SU-DHL-6 (cell line): ENCODE data around the gene TYRO3.
A peak's percentile ranks its signal among the peaks of the same experiment; 100 is the strongest.

Experiments
- H2AFZ ChIP-seq: fragments of 200-600 bp; sonication (generic); 2 replicates; pipeline ENCODE4 v1.6.1; 2014; ENCODE audit warnings: low read depth, mild to moderate bottlenecking, moderate library complexity, mixed read lengths, antibody characterized with exemption, low read length; ENCODE audit not compliant: severe bottlenecking
- H3F3A ChIP-seq: fragments of 200-600 bp; shearing (Covaris generic); 2 replicates; pipeline ENCODE4 v1.6.0; 2016; ENCODE audit warnings: antibody characterized with exemption, mild to moderate bottlenecking; ENCODE audit not compliant: insufficient read depth
- H3K27ac ChIP-seq: fragments of 200-600 bp; sonication (generic); 2 replicates; pipeline ENCODE4 v1.5.1; 2016; ENCODE audit warnings: low read depth, mild to moderate bottlenecking, low read length, moderate library complexity, mixed read lengths
- H3K27me3 ChIP-seq: fragments of 200-600 bp; sonication (generic), shearing (Covaris generic); 2 replicates; pipeline ENCODE4 v1.6.0; 2014; ENCODE audit warnings: mild to moderate bottlenecking, low read length
- H3K36me3 ChIP-seq: fragments of 200-600 bp; sonication (generic); 2 replicates; pipeline ENCODE4 v1.6.1; 2014; ENCODE audit warnings: mild to moderate bottlenecking, low read length, mixed read lengths
- H3K4me2 ChIP-seq: fragments of 300-600, 200-600 bp; shearing (Covaris generic), sonication (generic); 2 replicates; pipeline ENCODE4 v1.6.0; 2014; ENCODE audit warnings: low read length, low read depth, mild to moderate bottlenecking; ENCODE audit not compliant: poor library complexity, severe bottlenecking
- H3K4me3 ChIP-seq: fragments of 200-600 bp; sonication (generic); 2 replicates; pipeline ENCODE4 v1.5.1; 2014; ENCODE audit warnings: antibody characterized with exemption, low read length, mild to moderate bottlenecking, mixed read lengths; ENCODE audit not compliant: insufficient read depth, poor library complexity, severe bottlenecking
- H3K79me2 ChIP-seq: fragments of 200-600 bp; sonication (generic); 2 replicates; pipeline ENCODE4 v1.6.1; 2014; ENCODE audit warnings: mild to moderate bottlenecking, low read length, moderate library complexity; ENCODE audit not compliant: insufficient read depth
- H3K9ac ChIP-seq: fragments of 200-600 bp; sonication (generic); 2 replicates; pipeline ENCODE4 v1.7.0; 2014; ENCODE audit warnings: mild to moderate bottlenecking, low read length
- H3K9me2 ChIP-seq: fragments of 200-600 bp; sonication (generic); replicated peaks from 2 replicates; pipeline ENCODE4 v1.6.1; 2014; ENCODE audit warnings: low read length; ENCODE audit not compliant: insufficient read depth
- H3K9me3 ChIP-seq: fragments of 200-600 bp; sonication (generic); 2 replicates; pipeline ENCODE4 v1.6.1; 2014; ENCODE audit warnings: low read length, mixed read lengths; ENCODE audit not compliant: insufficient read depth
- H4K20me1 ChIP-seq: fragments of 200-600 bp; sonication (generic); 2 replicates; pipeline ENCODE4 v1.6.1; 2014; ENCODE audit warnings: low read depth, mild to moderate bottlenecking, antibody characterized with exemption, low read length, moderate library complexity, mixed read lengths
- EZH2phosphoT487 ChIP-seq: fragments of 200-600 bp; sonication (generic), shearing (Covaris generic); conservative IDR thresholded peaks from 2 replicates; pipeline ENCODE4 v1.6.1; 2018; ENCODE audit warnings: mild to moderate bottlenecking, antibody characterized with exemption, low read length, moderate library complexity, mixed read lengths
- TF ChIP-seq, protein P1 (sequence below): fragments of 200-600 bp; sonication (generic); IDR thresholded peaks from one replicate; pipeline ENCODE4 v1.5.1; 2017; ENCODE audit warnings: antibody characterized with exemption, mild to moderate bottlenecking, low read length, moderate library complexity; ENCODE audit not compliant: insufficient read depth, poor library complexity, severe bottlenecking

Gene TYRO3

DNA sequence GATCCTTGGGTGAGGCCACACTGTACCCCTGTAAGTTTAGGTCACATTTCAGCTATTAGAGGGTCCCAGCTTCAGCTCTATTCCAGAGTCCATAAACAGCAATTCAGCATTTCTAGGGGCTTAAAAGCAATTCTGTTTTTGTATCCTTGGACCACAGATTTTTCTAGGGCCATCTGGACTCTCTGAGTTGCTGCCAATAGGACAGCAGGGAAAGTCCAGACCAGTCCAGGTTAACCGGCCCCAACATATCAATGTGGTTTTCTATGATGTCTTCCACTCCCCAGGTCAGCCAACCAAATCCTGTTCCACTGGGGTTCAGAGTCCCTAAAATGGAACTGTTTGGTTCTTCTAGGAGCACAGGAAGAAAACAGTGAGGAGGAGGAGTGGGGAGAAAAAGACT is 40.0 kb downstream of the TYRO3 start:
- H4K20me1 ChIP-seq, result no peaks in the 10 kb centered on the region
- H2AFZ ChIP-seq, result no peak overlapping the region
- no peaks in the 10 kb centered on the region for H3K9me2 ChIP-seq
- no peaks in the 10 kb centered on the region for H3K9me3 ChIP-seq
- H3F3A ChIP-seq, result no peaks in the 10 kb centered on the region
- H3K4me3 ChIP-seq, result no peak overlapping the region
- no peak overlapping the region for H3K27ac ChIP-seq
- H3K79me2 ChIP-seq, result no peaks in the 10 kb centered on the region
- H3K4me2 ChIP-seq, result no peak overlapping the region
- H3K27me3 ChIP-seq, result no peaks in the 10 kb centered on the region
- H3K9ac ChIP-seq, result no peak overlapping the region
- TF ChIP-seq EZH2phosphoT487, result no peak
- TF ChIP-seq, protein P1, sequence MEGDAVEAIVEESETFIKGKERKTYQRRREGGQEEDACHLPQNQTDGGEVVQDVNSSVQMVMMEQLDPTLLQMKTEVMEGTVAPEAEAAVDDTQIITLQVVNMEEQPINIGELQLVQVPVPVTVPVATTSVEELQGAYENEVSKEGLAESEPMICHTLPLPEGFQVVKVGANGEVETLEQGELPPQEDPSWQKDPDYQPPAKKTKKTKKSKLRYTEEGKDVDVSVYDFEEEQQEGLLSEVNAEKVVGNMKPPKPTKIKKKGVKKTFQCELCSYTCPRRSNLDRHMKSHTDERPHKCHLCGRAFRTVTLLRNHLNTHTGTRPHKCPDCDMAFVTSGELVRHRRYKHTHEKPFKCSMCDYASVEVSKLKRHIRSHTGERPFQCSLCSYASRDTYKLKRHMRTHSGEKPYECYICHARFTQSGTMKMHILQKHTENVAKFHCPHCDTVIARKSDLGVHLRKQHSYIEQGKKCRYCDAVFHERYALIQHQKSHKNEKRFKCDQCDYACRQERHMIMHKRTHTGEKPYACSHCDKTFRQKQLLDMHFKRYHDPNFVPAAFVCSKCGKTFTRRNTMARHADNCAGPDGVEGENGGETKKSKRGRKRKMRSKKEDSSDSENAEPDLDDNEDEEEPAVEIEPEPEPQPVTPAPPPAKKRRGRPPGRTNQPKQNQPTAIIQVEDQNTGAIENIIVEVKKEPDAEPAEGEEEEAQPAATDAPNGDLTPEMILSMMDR, result no peak
- H3K36me3 ChIP-seq, result no peaks in the 10 kb centered on the region

DNA sequence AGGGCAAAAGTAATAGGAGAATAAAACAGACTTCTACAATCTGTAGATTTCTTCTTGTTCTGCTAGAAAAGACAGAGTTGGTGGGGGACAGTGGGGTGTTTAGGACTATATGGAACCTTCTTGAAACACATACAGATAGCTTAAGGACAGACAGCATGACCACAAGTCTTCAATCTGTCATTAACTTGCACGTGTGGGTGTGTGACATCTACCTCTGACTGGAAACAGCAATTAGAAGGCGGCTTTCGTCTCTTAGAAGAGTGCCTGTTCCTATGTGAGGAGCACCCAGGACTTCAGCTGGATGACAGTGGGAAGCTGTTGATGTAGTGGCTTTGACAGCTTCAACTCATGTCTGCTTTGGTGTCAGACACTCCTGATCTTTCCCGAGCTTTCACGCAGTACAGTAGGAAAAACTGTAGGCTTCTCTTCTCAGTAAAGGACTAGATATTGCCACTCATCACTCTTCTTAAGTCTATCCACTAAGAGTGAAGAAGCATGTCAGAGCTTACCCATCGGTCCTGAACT is 44.5 kb downstream of the TYRO3 start:
- no peak overlapping the region for H2AFZ ChIP-seq
- no peak overlapping the region for H3K4me3 ChIP-seq
- H3K9me2 ChIP-seq, result no peaks in the 10 kb centered on the region
- H3K79me2 ChIP-seq, result no peaks in the 10 kb centered on the region
- TF ChIP-seq EZH2phosphoT487, result no peak
- TF ChIP-seq, protein P1, result no peak
- H3K27ac ChIP-seq, result no peak overlapping the region
- H3K9ac ChIP-seq, result no peak overlapping the region
- H3K36me3 ChIP-seq, result no peaks in the 10 kb centered on the region
- H3K4me2 ChIP-seq, result no peak overlapping the region
- H3K9me3 ChIP-seq, result no peaks in the 10 kb centered on the region
- H3K27me3 ChIP-seq, result no peaks in the 10 kb centered on the region
- H3F3A ChIP-seq, result no peaks in the 10 kb centered on the region
- no peaks in the 10 kb centered on the region for H4K20me1 ChIP-seq

DNA sequence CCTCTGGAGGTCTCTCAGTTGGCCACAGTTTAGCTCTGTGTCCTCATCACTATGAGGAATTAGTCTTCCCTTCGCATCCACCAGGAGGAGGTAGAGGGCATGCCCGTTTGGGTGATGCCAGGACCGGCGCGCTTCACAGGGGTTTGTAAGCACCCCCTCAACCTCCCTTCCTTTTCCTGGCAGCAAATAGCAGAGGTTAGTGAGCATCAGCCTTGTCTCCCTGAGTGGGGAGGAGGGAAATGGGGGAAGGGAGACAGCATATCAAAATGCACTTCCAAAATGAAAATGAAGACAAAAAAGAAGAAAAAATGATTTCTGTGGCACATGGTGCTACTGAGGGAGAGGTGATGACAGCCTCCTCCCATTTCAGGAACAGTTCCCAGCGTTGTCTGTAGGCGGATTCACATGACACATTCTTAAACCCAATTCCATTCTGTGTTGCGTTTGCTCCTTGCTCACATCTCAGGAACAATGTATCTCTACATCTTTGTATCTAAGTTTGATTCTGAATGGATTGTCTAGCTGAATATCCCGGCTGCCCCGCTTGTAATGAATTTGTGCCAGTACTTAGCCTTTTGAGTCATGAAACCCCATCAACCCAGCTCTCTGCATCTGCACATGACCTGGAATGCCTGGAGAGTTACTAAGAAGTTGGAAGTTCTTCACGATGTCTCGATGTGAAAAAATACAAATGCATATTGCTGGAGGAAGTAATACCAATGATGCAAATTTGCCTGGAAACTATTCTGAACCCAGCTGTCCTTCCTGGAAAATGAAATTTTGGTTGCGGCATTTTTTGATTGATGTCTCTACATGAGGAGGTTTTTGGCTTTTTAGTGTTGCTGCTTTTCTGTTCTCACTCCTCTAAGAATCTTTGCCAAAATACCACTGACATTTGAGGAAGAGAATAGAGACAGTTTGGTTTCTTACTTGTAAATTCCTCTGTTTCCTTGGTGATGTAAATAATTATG is 45.2 kb downstream of the TYRO3 start:
- TF ChIP-seq, protein P1, result peak; percentile 45
- no peak for TF ChIP-seq EZH2phosphoT487
- H3K27ac ChIP-seq, result no peak overlapping the region
- H3K79me2 ChIP-seq, result no peaks in the 10 kb centered on the region
- H3K27me3 ChIP-seq, result no peaks in the 10 kb centered on the region
- no peaks in the 10 kb centered on the region for H3K9me3 ChIP-seq
- no peaks in the 10 kb centered on the region for H3F3A ChIP-seq
- H4K20me1 ChIP-seq, result no peaks in the 10 kb centered on the region
- no peaks in the 10 kb centered on the region for H3K9me2 ChIP-seq
- H3K9ac ChIP-seq, result no peak overlapping the region
- no peaks in the 10 kb centered on the region for H3K36me3 ChIP-seq
- H3K4me3 ChIP-seq, result no peak overlapping the region
- H3K4me2 ChIP-seq, result no peak overlapping the region
- H2AFZ ChIP-seq, result no peak overlapping the region
